HL-60 (cell line): Measurements from ENCODE around the gene MLN.

Experiments used
- CTCF ChIP-seq: IDR thresholded peaks from one replicate; pipeline ENCODE4 v1.5.1; 2011; ENCODE audit warnings: low read length, control low read depth, inconsistent platforms; ENCODE audit not compliant: insufficient read depth
- GABPA ChIP-seq: IDR thresholded peaks from 2 replicates; pipeline ENCODE4 v1.6.1; 2012; ENCODE audit warnings: low read depth

DNA sequence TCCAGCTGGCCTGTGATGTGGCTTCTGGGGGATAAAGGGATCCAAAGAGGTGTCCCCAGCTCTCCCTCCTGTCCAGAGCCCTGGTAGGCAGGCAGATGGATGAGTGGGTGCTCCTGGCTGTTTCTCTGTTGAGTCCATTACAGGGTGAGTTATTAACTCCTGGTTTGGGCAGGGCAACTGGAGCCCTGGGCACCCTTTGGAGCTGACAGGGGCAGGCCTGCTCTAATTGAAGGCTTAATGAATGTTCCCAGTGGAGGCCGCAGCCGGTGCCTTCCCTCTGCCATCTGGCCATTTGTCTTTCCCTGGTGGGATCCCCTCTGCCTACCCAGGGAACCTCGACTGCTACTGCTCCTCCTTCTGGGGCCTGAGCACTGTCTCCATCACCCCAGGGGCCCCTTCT lies 44.7 kb upstream of the MLN start:
- TF ChIP-seq CTCF: no peak
- TF ChIP-seq GABPA: no peak
